HuH-7.5 (cell line): ENCODE measurements around the gene PIK3CD.

Experiments used
- DNase-seq: peaks from one replicate; pipeline ENCODE4 v3.0.0; 2011; ENCODE audit warnings: low spot score

Gene PIK3CD

GRCh38 chr1:9651565-9652378, at the start of gene PIK3CD:
Gene PIK3CD (plus strand): TSS chr1:9651731. CDS start chr1:9710456, 58,725 bp downstream.
- DNase-seq, result peak; percentile 38

GRCh38 chr1:9601942-9602793, 49.4 kb upstream of the PIK3CD start:
- no peak for DNase-seq

DNA sequence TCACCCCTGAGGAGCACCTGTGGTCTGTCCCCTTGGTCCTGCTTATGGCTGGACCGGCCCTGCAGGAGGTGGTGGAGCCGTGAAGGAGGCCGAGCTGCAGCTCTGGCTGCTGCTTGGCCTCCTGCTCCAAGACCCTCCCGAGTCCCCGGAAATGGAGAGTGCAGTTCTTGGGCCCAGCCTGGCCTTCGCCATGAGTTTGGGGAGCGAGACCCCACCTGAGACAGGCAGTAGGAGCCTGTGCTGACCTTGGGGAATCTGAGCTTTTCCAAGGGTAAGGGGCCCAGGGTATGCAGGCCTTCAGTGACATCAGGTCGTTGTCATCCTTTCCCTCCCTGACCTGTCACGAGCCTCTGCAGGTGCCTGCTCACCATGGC, 48.8 kb upstream of the PIK3CD start:
- DNase-seq, result no peak

DNA sequence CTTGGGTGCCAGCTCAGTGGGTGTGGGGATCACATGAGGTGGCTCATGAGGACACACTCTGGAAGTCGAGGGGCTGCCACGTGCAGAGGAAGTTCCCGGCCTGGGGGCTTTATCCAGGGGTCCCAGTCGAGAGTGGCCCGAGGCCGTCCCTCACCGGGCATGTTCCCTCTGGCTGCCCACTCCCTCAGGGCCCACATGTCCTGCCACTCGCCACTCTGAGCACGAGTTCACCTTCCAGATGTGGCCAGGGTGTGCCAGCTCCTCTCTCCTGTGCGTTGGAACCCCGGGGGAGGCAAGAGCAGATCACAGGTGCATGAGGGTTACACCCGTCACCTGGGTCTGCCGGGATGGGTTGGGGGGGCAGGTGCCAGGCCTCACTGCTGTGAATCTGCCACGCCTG, 48.2 kb upstream of the PIK3CD start:
- no peak for DNase-seq

DNA sequence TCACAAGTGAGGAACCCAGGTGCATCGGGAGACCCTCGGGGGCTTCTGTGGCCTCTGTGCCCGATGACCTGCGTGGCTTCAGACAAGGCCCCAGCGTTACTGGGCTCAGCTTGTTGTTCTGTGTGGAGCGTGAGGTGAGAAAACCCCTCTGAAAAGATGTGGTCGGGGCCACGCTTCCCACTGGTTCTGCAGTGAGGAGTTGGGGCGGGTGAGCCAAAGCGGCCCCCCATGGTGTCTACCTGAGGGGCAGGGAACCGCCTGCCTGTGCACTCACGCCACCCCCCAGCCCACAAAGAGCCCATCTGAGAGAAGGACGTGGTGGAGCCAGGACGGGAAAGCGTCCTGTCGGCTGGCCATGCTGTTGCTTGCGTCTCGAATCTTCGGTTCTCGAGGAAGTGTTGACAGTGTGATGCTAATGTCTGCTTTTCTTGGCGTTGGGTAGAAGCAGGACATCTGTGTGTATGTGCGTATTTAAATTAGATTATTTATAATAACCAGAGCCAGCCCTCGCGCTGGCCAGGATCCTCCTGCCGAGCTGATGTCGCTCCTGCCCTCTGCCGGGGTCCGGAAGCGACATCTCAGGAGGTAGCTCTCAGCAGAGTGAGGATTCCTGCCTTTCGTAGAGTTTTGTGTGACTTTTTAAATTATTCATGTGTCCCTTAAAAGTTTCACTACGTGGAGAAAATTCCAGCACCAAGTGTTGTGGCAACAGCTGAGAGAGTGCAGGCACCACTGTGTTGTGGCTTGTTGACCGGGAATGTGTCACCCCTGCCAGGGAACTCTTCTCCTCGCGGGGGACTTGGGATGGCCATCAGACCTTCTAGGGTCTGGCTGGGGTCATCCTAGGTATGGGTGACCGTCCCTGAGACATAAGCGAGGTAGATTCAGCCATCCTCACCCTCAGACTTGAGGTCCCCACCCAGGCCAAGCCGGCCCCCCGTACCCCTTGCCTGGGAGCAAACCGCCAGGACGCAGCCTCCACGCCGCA, 47.5 kb upstream of the PIK3CD start:
- no peak for DNase-seq

GRCh38 chr1:9604836-9605235, 46.7 kb upstream of the PIK3CD start:
- no peak for DNase-seq

GRCh38 chr1:9605946-9606455, 45.5 kb upstream of the PIK3CD start:
- no peak for DNase-seq

DNA sequence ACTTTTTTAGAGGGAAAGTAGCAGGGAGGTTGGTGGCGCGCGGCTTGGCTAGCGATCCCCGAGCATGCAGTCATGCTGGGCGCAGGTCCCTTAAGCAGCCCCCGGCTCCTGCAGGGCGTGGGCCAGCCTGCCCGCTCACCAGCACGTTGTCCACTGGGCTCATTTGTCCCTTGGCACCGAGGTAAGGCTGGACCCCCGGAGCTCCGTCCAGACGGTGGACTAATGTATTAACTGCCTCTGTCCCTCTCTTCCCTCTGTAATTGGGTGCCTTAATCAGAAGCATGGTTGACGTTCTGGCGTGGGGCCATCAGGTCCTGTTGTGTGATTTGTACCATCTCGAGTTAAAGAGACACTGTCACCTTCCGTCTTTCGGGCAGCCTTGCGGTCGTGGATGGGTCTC, 45.1 kb upstream of the PIK3CD start:
- no peak for DNase-seq

DNA sequence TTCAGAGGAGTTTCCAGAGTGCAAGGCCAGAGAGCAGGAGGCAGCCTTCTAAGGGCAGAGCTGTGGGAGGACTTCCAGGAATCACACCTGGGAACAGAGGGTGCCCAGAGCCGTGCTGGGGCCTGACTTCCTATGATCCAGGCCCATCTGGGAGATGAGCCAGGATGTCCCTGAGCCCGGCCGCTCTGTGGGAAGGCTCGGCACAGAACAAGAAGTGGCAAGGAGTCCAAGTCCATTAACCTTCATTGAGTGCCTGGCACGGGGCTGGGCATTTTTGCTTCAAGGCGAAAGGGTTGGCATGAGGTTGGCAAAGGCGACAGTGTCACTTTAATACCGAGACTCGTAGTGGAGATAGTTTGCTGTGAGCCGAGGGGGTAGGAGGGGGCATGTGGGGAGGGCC, 44.6 kb upstream of the PIK3CD start:
- no peak for DNase-seq

DNA sequence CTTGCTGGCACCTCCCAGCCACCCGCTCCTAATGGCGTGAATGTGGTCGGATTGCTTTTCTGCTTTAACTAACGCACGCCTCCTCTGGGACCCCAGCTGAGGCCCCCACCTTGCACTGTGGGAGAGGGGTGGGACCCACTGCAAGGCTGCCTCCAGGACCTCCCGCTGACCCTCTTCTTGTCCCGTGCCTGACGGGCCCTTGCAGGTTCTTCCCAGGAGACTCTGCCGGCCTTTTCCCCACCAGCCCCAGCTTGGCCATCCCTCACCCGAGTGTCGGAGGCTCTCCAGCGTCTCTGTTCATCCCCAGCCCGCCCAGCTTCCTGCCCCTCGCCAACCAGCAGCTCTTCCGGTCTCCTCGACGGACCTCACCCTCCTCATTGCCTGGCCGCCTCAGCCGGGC, 44.2 kb upstream of the PIK3CD start:
- DNase-seq, result no peak

- DNase-seq, result no peak
Observed at GRCh38 chr1:9609998-9610397, 41.5 kb upstream of the PIK3CD start.

DNA sequence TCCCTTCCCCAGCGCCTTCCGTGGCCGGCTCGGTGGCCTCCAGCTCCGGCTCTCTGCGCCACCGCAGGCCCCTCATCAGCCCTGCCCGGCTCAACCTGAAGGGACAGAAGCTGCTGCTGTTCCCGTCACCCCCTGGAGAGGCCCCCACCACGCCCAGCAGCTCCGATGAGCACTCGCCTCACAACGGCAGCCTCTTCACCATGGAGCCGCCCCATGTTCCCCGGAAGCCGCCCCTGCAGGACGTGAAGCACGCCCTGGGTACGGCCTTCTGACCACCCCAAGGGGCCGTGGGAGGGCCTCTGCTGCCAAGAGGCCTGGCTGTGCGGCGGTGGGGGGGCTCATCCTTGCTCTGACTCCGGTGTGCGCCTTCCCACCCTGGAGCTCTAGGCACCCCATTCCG, 41.0 kb upstream of the PIK3CD start:
- no peak for DNase-seq

DNA sequence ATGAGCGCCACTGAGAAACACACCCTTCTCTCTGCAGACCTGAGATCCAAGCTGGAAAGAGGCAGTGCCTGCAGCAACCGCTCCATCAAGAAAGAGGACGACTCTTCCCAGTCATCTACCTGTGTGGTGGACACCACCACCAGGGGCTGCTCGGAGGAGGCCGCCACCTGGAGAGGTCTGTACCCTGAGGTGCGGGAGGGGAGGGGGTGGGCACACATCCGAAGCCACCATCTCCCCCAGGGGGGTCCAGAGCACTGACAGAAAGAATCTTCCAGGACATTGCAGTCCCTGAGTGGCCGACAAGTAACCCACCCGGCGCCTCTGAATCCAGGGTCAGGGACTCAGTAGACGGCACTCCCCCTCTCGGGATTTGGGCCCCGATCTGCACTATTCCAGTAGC, 39.8 kb upstream of the PIK3CD start:
- no peak for DNase-seq

DNA sequence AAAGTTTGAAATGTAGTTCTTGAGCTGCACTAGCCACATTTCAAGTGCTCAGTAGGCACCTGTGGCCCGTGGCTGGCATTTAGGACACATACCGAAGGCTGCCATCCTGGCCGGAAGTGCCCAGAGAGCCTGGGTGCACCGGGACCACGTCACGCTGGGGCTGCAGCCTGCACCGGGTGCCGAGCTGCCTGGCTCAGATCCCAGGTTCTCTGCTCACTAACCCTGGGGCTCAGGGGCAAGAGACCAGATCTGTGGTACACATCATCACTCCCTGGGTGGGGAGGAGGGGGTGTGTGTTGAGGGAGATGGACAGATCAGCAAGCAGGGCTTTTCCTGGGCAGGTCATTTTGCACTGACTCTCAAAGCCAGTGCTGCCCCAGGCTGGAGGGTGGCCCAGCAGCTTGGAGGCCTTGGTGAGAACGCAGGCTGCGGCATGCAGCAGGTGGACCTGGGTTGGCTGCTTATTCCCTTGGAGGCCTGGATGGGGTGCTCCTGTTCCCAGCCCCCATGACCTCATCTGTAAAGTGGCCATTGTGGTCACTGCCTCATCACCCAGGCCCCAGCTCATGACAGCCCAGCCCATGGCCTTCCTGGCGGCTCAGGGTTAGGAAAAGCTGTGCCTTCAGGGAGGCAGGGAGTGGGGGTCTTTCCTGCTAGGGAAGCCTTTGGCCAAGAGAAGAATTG, 39.2 kb upstream of the PIK3CD start:
- DNase-seq, result no peak

DNA sequence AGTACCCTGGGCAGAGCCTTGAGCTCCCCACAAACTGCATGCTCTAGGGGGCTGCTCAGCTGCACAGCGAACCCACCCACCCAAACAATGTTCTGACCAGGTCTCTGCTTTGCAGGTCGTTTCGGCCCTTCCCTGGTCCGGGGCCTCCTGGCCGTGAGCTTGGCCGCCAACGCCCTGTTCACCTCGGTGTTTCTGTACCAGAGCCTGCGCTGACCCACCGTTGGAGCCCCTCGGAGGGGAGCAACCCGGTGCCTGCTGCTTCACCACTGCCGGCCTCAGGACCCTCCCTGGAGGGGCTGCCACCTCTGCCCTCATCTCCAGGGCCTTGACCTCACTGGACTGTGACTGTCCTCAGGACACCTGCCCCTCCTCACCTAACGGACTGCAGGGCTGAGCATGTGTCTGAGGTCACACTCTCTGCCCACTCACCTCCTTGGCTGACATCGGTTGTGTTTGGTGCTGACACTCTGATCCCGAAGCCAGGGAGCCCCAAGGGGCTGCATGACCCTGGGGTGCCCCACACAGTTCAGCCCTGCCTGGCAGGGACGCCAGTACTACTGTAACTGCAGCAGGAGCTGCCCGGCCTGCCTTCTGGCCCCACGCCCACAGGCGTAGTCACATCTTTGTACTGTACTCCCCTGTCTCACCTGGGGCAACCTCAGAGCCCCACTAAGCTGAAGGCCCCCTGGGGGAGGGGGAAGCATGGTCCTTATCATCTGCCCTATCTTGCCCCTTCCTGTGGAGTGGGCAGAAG, 38.5 kb upstream of the PIK3CD start:
- no peak for DNase-seq

GRCh38 chr1:9613625-9614299, 37.8 kb upstream of the PIK3CD start:
- no peak for DNase-seq

GRCh38 chr1:9615316-9616063, 36.0 kb upstream of the PIK3CD start:
- DNase-seq, result peak; percentile 78

GRCh38 chr1:9618909-9619679, 32.4 kb upstream of the PIK3CD start:
- no peak for DNase-seq
